WI38 (cell line): Measurements from ENCODE around the gene RPS28.

Experiments used
- H3K4me3 ChIP-seq: 2 replicates; pipeline ENCODE4 v1.5.1; 2011; ENCODE audit warnings: low read depth, mild to moderate bottlenecking, control low read depth, low read length
- CTCF ChIP-seq: IDR thresholded peaks from 2 replicates; pipeline ENCODE4 v1.5.1; 2012; ENCODE audit warnings: low read depth, mild to moderate bottlenecking, control low read depth, low read length

Gene RPS28

GRCh38 chr19:8334458-8335342 is 13.4 kb downstream of the RPS28 start:
- H3K4me3 ChIP-seq: peak overlapping the region; percentile 34; the same call in 1 of the 2 replicates
- TF ChIP-seq CTCF: no peak

- no peak overlapping the region for H3K4me3 ChIP-seq
- no peak for TF ChIP-seq CTCF
Measured at GRCh38 chr19:8335343-8336071, 14.2 kb downstream of the RPS28 start.

- no peak overlapping the region for H3K4me3 ChIP-seq
- TF ChIP-seq CTCF: no peak
Measured at GRCh38 chr19:8336072-8336569, 14.8 kb downstream of the RPS28 start.

- no peak for TF ChIP-seq CTCF
- no peak overlapping the region for H3K4me3 ChIP-seq
Measured at GRCh38 chr19:8336660-8337059, 15.4 kb downstream of the RPS28 start.

GRCh38 chr19:8337728-8338127 is 16.4 kb downstream of the RPS28 start:
- no peak overlapping the region for H3K4me3 ChIP-seq
- no peak for TF ChIP-seq CTCF

- TF ChIP-seq CTCF: no peak
- no peak overlapping the region for H3K4me3 ChIP-seq
Measured at GRCh38 chr19:8338835-8339234, 17.5 kb downstream of the RPS28 start.
